NCI-H345 treated with DMSO at 0.1 percent for 48 hours (cell line): ENCODE data around the gene FNDC8.
"Not testable (repeated sequence)": the region's sequence is repeated elsewhere in the genome, so short reads cannot be mapped to it uniquely, and the experiment has no call there.

Source experiments
- DNase-seq: peaks from one replicate; lab custom pipeline; 2025; ENCODE audit not compliant: unreplicated experiment; lab: John Stamatoyannopoulos, UW

The FNDC8 gene

GRCh38 chr17:35141681-35142466 is 20.5 kb downstream of the FNDC8 start, which contains the start of gene NLE1:
NLE1 (minus strand) TSS chr17:35142303; CDS start chr17:35142275, 28 bp downstream.
- peak; percentile 66 for DNase-seq

- no peak for DNase-seq
Measured at GRCh38 chr17:35142467-35142796, 21.0 kb downstream of the FNDC8 start.

DNA sequence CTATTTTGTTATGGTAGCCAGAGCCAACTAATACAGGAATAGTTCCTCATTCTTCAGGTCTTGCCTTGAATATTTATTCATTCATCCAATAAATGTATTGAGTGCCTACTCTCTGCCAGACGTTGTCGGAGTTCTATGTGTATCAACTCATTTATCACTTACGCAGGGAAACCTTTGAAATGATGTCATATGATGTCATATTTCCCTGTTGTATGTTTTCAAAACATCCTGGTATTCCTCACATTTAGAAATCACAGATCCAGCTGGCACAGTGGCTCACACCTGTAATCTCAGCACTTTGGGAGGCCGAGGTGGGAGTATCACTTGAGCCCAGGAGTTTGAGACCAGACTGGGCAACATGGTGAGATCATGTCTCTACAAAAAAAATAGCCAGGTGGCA is 23.4 kb downstream of the FNDC8 start:
- DNase-seq: no peak

DNA sequence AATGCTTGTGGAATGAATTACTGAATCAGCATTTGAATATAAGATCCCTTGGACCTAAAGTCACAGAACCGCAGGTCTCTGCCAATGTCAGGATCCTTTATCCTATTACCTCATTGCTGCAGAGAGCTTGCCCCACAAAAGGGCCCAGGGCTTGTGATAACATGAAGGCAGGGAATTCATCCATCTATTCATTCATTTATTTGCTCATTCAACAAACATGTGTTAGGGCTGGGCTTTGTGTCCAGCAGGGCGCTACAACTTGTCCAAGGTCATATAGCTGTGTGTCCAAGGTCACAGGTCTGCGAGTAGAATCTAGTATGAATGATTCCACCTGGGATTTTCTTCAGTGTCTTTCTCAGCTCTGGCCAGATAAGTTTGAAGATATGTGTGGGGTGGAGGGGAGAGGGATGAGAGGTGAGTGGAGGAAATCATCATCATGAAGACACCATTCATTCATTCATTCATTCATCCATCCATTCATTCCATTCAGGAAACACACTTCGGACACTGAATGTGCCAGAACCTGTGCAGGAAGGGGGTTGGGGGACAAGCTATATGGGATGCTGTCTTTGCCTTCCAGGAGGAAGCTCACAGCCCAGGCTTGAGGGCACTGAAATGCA is 24.9 kb downstream of the FNDC8 start:
- DNase-seq: no peak

- DNase-seq: no peak
Measured at GRCh38 chr17:35147375-35147905, 26.0 kb downstream of the FNDC8 start, which contains the start of gene UNC45B. UNC45B (plus strand) TSS chr17:35147817; CDS start chr17:35148264, 447 bp downstream.

DNA sequence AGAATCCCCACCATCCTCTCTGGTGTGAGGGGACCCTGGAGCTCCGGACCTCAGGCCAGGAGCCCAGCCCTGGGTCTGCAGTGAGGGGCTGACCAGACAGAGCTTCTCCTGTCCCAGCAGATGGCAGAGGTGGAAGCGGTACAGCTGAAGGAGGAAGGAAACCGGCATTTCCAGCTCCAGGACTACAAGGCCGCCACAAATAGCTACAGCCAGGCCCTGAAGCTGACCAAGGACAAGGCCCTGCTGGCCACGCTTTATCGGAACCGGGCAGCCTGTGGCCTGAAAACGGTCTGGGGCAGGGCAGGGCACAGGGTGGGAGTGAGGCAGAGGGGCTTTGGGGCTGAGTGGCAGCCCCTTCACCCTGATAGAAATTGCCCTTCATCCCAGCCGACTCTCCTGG is 26.7 kb downstream of the FNDC8 start:
- no peak for DNase-seq

- DNase-seq: no peak
Measured at GRCh38 chr17:35149941-35150340, 28.5 kb downstream of the FNDC8 start.

DNA sequence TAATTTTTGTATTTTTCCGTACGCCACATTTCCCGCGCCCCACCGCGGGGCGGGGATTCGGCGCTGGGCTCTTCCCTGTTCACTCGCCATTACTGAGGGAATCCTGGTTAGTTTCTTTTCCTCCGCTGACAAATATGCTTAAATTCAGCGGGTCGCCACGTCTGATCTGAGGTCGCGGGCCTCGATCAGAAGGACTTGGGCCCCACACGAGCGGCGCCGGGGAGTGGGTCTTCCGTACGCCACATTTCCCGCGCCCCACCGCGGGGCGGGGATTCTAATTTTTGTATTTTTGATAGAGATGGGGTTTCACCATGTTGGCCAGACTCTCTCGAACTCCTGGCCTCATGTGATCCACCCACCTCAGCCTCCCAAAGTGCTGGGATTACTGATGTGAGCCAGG is 29.7 kb downstream of the FNDC8 start:
- not testable (repeated sequence) for DNase-seq

DNA sequence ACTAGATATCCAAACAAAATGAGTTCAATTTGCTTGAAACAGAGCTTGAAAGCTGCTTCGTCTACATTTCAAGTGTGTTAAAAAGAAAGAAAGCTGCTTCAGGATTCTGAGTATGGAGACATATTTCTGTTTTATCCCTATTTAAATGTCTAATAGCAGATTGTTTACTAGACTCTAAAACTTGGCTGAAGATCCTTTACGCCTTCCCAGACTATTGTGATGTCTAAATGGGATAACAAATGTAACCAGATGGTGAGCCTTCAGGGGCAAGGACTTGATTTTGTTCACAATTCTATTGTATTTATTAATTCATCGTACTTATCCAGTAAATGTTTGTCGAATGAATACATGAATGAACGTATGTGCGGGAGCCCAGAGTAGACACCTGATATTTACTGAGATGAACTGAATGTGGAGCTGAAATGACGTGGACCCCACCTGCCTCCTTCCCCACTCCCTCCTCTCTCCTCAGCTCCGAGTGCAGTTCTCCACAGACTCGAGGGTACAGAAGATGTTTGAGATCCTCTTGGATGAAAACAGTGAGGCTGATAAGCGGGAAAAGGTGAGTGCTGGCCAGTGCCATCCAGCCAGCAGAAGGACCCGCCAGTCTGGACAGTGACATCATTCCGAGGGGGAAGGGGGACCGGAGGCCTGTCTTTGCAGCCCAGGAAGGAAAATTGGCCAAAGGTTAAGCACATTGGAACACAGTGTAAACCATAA is 31.2 kb downstream of the FNDC8 start:
- no peak for DNase-seq

DNA sequence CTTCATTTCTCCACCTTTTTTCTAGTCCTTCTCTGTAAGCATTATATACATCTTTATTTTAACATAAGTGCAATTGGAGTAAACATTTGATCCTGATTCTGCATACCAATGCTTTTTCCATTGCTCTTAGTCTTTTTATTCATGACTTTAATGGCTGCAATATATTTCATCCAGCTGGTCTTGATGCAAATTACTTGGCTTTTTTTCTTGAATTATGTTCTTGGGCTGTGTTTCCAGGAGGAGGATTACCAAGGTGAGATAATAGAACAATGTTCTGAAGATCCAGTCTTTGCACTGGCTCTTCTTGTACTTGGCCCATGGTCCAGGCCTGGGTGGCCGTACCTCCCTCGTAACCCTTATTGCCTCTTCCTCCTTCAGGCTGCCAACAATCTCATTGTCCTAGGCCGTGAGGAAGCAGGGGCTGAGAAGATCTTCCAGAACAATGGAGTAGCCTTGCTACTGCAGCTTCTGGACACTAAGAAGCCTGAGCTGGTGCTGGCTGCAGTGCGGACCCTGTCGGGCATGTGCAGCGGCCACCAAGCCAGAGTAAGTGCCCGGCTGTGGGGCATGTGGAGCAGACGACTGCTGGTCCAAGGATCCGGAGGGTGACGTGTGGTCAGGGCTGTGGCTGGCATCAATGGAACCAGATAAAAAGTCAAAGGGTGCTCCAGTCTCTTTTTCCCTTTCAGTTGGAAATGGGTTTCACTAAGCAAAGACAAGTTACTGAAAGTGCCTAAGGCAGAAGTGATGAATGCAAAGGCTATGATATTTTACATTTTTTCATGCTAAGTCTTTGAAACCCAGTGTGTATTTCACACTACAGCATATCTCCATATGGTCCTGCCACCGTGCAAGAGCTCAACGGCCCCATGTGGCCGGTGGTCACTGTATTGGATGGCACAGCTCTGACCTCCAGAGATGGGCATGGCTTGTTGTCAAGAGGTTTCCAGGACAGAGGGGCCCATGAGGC is 33.1 kb downstream of the FNDC8 start:
- no peak for DNase-seq

DNA sequence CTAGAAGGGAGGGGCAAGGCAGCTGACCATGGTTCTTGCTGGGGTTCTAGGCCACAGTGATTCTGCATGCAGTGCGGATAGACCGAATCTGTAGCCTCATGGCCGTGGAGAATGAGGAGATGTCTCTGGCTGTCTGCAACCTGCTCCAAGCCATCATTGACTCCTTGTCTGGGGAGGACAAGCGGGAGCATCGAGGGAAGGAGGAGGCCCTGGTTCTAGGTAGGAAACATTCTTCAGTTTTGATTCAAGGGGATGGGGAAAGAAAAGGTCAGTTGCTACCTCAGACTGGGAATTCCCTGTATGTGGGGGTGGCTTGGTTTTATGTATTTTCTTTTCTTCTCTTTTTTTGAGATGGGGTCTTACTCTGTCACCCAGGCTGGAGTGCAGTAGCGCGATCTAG is 33.8 kb downstream of the FNDC8 start:
- no peak for DNase-seq

- DNase-seq: no peak
Measured at GRCh38 chr17:35159940-35160339, 38.5 kb downstream of the FNDC8 start.

DNA sequence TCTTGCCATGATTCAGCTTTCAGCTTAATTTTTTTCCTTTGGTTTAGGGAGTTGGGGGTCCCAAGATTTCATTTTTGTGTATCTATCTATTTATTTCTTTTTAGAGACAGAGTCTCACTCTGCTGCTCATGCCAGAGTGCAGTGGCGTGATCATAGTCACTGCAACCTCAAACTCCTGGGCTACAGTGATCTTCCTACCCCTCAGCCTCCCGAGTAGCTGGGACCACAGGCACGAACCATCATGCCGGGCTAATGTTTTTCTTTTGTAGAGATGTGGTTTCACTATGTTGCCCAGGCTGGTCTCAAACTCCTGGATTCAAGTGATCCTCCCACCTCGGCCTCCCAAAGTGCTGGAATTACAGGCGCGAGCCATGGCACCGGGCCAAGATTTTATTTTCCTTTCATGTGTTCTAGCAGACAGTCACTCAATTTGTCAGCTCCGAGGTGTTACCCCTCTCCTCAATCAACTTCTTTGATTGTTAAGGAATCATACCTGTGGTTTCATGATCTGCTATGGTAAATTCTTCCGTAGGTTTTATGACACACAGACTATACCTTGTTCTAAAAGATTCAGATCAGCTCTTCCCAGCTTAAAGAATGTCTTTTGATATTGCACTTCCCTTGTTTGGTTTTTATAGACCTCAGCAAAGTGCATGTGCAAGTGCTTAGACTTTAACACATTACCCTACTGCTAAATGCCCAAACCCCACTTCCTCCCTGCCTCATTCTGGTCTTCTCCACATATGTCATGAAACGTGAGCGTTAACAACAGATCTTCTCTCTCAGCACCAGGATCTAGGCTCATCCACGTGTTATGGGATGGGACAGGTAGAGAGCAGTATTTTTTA is 39.2 kb downstream of the FNDC8 start:
- no peak for DNase-seq

DNA sequence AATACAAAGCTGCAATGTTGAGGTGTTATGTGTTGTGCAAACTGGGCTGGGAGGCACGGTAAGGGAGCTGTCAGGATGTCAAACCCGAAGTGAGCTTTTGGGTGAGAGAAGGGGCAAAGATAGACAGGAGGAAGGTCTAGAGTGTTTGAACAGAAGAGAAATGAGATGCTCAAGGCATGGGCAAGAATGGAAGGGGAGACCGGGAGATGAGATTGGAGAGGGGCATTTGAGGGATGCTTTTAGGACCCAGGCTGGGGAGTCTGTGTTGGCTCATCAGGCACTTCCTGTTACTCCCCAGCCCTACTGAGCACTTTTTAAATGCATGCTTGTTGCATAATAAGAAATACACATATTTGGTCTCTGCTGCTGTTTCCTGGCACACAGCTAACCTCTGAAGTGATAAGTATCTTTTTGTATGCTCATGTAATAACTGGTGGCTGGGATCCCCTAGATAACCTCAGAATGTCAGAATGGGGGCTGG is 39.9 kb downstream of the FNDC8 start:
- DNase-seq: no peak

DNA sequence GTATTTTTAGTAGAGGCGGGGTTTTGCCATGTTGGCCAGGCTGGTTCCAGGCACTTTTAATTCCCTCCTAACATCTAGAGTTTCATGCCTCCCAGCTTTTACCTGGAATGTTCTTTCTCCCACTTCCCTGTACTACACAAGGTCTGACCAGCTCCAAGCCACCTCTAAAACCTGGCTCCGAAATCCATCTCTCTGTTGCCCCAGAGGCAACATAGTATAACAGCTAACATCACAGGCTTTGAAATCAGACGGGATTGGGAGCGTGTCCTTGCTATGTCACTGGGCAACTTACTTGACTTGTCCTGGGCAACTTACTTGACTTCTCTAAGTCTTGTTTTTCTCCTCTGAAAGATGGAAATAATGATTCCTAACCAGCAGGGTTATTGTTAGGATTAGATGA is 41.3 kb downstream of the FNDC8 start:
- DNase-seq: no peak

GRCh38 chr17:35163886-35164285 is 42.5 kb downstream of the FNDC8 start:
- DNase-seq: no peak

GRCh38 chr17:35164716-35165115 is 43.3 kb downstream of the FNDC8 start:
- DNase-seq: no peak

GRCh38 chr17:35166526-35166925 is 45.1 kb downstream of the FNDC8 start:
- DNase-seq: no peak

- no peak for DNase-seq
Measured at GRCh38 chr17:35167046-35167445, 45.6 kb downstream of the FNDC8 start.

DNA sequence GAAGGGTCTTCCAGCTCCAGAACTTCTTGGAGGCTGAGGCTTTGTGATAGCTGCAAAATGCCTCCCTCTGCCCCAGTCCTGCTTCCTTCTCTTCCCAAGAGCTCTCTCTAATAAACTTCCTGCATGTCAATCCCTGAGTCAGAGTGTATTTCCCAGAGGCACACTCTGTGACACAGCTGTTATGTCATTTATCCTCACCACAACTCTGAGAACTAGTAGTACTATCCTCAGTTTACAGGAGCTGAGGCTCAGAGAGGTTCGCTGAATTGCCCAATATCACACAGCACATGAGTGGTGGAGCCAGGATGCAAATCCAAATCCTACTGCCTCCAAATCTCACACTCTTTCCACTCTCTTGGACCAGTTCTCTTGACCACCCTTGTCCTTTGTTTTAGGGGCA is 46.3 kb downstream of the FNDC8 start:
- no peak for DNase-seq
